ENCODE measurements around the gene KLHDC4. TPM values are rescaled to one million over a fixed set of nuclear protein-coding genes. Genes with fewer than 3 reads are reported as not detected.
"Not testable (repeated sequence)": the region's sequence is repeated elsewhere in the genome, so short reads cannot be mapped to it uniquely, and the experiment has no call there.

KLHDC4 gene
- total RNA-seq: 100 to 1,000 TPM in 1 of 2 donors, 10 to 100 TPM in 1; 28.7 to 118 TPM
- long read RNA-seq, full-length matches to known transcripts: 38 of 63 reads
- long read RNA-seq, partial matches to known transcripts: 6 of 63 reads
- long read RNA-seq, other reads (novel, unspliced or antisense): 19 of 63 reads

- intact Hi-C loops (cut with DNase I, micrococcal nuclease): loop anchor here in 1 of 2 donors (10.0 kb wide), 1 partner anchor 181 kb away; no protein-coding TSS in a partner anchor
- DNase-seq (peak; percentile 88 to 94), ATAC-seq (peak; percentile 92)
These were observed at the start of gene KLHDC4 for GRCh38 chr16:87765776-87766484. Gene KLHDC4 (minus strand): TSS chr16:87765986. CDS start chr16:87765890, 96 bp downstream.

- ATAC-seq: no peak
- intact Hi-C loops (cut with DNase I, micrococcal nuclease): no loop called here
- DNase-seq: no peak
These were observed 49.8 kb upstream of the KLHDC4 start for GRCh38 chr16:87815567-87815966.

GRCh38 chr16:87812200-87812656, 46.4 kb upstream of the KLHDC4 start:
- ATAC-seq: no peak
- no peak for DNase-seq

GRCh38 chr16:87811454-87811853, 45.7 kb upstream of the KLHDC4 start:
- DNase-seq; ATAC-seq; intact Hi-C loops (cut with DNase I, micrococcal nuclease): not testable (repeated sequence)

More at GRCh38 chr16:87812200-87812656, 46.4 kb upstream of the KLHDC4 start:
- intact Hi-C loops (cut with DNase I, micrococcal nuclease): no loop called here

- no peak for DNase-seq
- intact Hi-C loops (cut with DNase I, micrococcal nuclease): no loop called here
- no peak for ATAC-seq
These were observed 43.5 kb upstream of the KLHDC4 start for GRCh38 chr16:87809150-87809902.

- ATAC-seq: no peak
- no peak for DNase-seq
- intact Hi-C loops (cut with DNase I, micrococcal nuclease): no loop called here
These were observed 42.3 kb upstream of the KLHDC4 start for GRCh38 chr16:87808108-87808507.

- DNase-seq: peak; percentile 67 to 81
- intact Hi-C loops (cut with DNase I, micrococcal nuclease): no loop called here
These were observed 41.1 kb upstream of the KLHDC4 start for GRCh38 chr16:87806641-87807546.

GRCh38 chr16:87806261-87806640, 40.5 kb upstream of the KLHDC4 start:
- peak; percentile 31 for ATAC-seq
- intact Hi-C loops (cut with DNase I, micrococcal nuclease): no loop called here
- DNase-seq: no peak

More at GRCh38 chr16:87806641-87807546, 41.1 kb upstream of the KLHDC4 start:
- ATAC-seq: peak; percentile 93

- DNase-seq (no peak), ATAC-seq (no peak)
- intact Hi-C loops (cut with DNase I, micrococcal nuclease): no loop called here
These were observed 37.6 kb upstream of the KLHDC4 start for GRCh38 chr16:87803385-87803784.

- intact Hi-C loops (cut with DNase I, micrococcal nuclease): no loop called here
- no peak for ATAC-seq
These were observed 36.9 kb upstream of the KLHDC4 start for GRCh38 chr16:87802670-87803069.

GRCh38 chr16:87801679-87802259, 36.0 kb upstream of the KLHDC4 start:
- no peak for DNase-seq
- no peak for ATAC-seq
- intact Hi-C loops (cut with DNase I, micrococcal nuclease): no loop called here

More at GRCh38 chr16:87802670-87803069, 36.9 kb upstream of the KLHDC4 start:
- DNase-seq: no peak

GRCh38 chr16:87800497-87800896, 34.7 kb upstream of the KLHDC4 start:
- ATAC-seq: no peak
- intact Hi-C loops (cut with DNase I, micrococcal nuclease): no loop called here
- no peak for DNase-seq

- ATAC-seq: no peak
- no peak for DNase-seq
- intact Hi-C loops (cut with DNase I, micrococcal nuclease): no loop called here
These were observed 29.6 kb upstream of the KLHDC4 start for GRCh38 chr16:87795336-87795735.

GRCh38 chr16:87794485-87795078, 28.8 kb upstream of the KLHDC4 start:
- ATAC-seq: no peak
- DNase-seq: no peak
- intact Hi-C loops (cut with DNase I, micrococcal nuclease): no loop called here

- intact Hi-C loops (cut with DNase I, micrococcal nuclease): no loop called here
- no peak for DNase-seq
- ATAC-seq: no peak
These were observed 26.4 kb upstream of the KLHDC4 start for GRCh38 chr16:87792205-87792565.

GRCh38 chr16:87791295-87792204, 25.8 kb upstream of the KLHDC4 start:
- no peak for ATAC-seq
- DNase-seq: no peak
- intact Hi-C loops (cut with DNase I, micrococcal nuclease): no loop called here

Data from left colon (tissue), 2 donors.